ENCODE measurements around the gene CSNK2A3. TPM values are rescaled to one million over a fixed set of nuclear protein-coding genes. Genes with fewer than 3 reads are reported as not detected.

CSNK2A3 gene
- total RNA-seq, 1 donor from 2014 or later, result 1.9 TPM

DNA sequence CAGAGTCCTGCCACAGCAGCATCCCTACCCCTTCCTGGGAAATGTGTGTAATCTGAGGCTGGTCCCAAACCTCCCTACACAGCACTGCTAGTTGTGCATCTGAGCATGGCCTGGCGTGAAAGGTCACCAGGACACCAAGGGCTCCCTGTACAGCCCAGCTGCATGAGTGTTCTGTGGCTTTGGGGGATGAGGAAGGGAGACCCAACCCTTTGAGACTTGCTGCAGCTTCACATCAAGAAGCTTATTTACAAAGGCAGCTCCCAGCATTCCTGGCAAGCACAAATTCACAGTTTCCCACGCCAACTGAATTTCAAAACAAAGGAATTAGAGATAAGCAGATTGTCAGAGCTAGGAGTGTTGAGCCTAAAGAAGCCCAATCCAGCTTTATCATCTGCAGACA, 32.2 kb downstream of the CSNK2A3 start:
- TF ChIP-seq CTCF (IDR thresholded peaks at IDR 0.05; ENCODE audit: unreplicated experiment), result no peak
- H3K4me1 Mint-ChIP-seq, result peaks cover 4% of the 10 kb centered on the region
- no peak overlapping the region for H3K4me3 Mint-ChIP-seq
- peaks cover 17% of the 10 kb centered on the region for H3K9me3 Mint-ChIP-seq
- H3K36me3 Mint-ChIP-seq, result no peaks in the 10 kb centered on the region
- H3K27ac Mint-ChIP-seq, result no peak overlapping the region
- DNase-seq (ENCODE audit: low spot score in 2 of 2, unreplicated experiment in 2 of 2), result no peak
- H3K27me3 Mint-ChIP-seq (ENCODE audit: low read depth), result no peaks in the 10 kb centered on the region

DNA sequence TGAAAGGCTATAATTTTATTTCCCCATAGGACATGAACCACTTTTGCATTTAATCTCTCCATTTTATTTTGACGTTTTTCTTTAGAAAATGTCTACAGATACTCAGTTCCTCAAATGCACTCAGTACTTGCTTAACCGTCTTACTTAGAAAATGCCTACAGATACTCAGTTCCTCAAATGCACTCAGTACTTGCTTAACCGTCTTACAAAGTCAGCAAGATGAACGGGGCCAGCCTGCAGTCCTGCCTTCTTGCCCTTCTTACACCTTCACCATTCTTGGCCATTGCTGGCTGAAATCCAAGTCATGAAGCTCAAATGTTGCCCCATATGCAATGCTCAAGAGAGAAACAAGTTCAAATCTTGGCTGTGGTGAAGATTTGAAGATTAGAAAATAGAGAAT, 34.1 kb downstream of the CSNK2A3 start:
- no peak for DNase-seq (ENCODE audit: low spot score in 2 of 2, unreplicated experiment in 2 of 2)
- no peak for TF ChIP-seq CTCF (IDR thresholded peaks at IDR 0.05; ENCODE audit: unreplicated experiment)
- no peak overlapping the region for H3K4me3 Mint-ChIP-seq
- no peaks in the 10 kb centered on the region for H3K36me3 Mint-ChIP-seq
- H3K4me1 Mint-ChIP-seq, result peaks cover 4% of the 10 kb centered on the region
- H3K27me3 Mint-ChIP-seq (ENCODE audit: low read depth), result no peaks in the 10 kb centered on the region
- no peak overlapping the region for H3K27ac Mint-ChIP-seq
- peaks cover 17% of the 10 kb centered on the region for H3K9me3 Mint-ChIP-seq

GRCh38 chr11:11318461-11318860, 34.6 kb downstream of the CSNK2A3 start:
- Mint-ChIP-seq H3K36me3 (no peaks in the 10 kb centered on the region), H3K9me3 (peaks cover 15% of the 10 kb centered on the region), H3K4me1 (peaks cover 4% of the 10 kb centered on the region), H3K4me3 (no peak overlapping the region), H3K27ac (no peak overlapping the region), H3K27me3 (ENCODE audit: low read depth) (no peaks in the 10 kb centered on the region)
- no peak for TF ChIP-seq CTCF (IDR thresholded peaks at IDR 0.05; ENCODE audit: unreplicated experiment)
- DNase-seq (ENCODE audit: low spot score in 2 of 2, unreplicated experiment in 2 of 2), result no peak

GRCh38 chr11:11316651-11317230, 36.3 kb downstream of the CSNK2A3 start:
- DNase-seq (ENCODE audit: low spot score in 2 of 2, unreplicated experiment in 2 of 2), result no peak
- Mint-ChIP-seq H3K27me3 (ENCODE audit: low read depth) (no peaks in the 10 kb centered on the region), H3K4me3 (no peak overlapping the region), H3K36me3 (no peaks in the 10 kb centered on the region), H3K27ac (peak overlapping the region; percentile 43), H3K4me1 (peaks cover 4% of the 10 kb centered on the region), H3K9me3 (no peaks in the 10 kb centered on the region)
- TF ChIP-seq CTCF (IDR thresholded peaks at IDR 0.05; ENCODE audit: unreplicated experiment), result no peak

DNA sequence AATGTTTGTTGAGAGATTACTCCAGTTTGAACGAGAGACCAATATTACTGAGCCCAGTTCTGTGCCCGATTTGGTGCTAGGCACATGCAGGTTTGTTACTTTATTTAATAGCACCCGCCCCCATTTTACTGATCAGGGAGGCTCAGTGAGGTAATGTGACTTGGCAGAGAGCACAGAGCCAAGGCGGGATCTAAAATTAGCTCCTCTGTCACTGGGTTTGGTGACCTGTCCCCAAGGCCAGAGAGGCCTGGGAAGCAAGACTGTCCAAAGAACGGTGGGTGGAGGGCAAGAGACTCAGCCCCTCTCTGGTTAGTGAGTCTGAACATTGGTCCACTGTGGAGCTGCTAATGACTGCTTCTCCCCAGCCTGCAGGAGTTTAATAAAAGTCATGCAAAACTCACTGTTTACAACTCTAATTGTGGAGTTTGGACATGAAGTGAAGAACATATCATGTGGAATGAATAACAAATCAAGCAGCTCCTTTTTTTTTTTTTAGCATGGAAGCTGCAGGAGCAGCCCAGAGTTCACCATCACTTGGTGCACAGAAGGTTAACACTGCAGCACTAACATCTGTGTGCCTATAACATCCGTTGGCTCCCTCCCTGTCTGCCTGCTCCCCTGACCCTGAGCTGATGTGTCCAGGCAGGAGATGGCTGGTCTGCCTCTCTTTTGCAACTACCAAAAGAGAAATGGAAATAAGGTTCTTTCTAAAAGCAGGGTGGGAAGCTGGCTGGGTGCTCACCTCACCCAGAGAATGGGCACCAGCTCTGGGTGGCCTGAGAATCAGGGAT, 39.0 kb downstream of the CSNK2A3 start:
- no peak for DNase-seq (ENCODE audit: low spot score in 2 of 2, unreplicated experiment in 2 of 2)
- TF ChIP-seq CTCF (IDR thresholded peaks at IDR 0.05; ENCODE audit: unreplicated experiment), result no peak
- H3K4me3 Mint-ChIP-seq, result no peak overlapping the region
- H3K27ac Mint-ChIP-seq, result no peak overlapping the region
- H3K36me3 Mint-ChIP-seq, result no peaks in the 10 kb centered on the region
- peaks cover 4% of the 10 kb centered on the region for H3K4me1 Mint-ChIP-seq
- no peaks in the 10 kb centered on the region for H3K27me3 Mint-ChIP-seq (ENCODE audit: low read depth)
- no peaks in the 10 kb centered on the region for H3K9me3 Mint-ChIP-seq

All from mesothelial cell of epicardium (in vitro differentiated cells).